Measurements from ENCODE around the gene KRCC1.
"Not testable (repeated sequence)": the region's sequence is repeated elsewhere in the genome, so short reads cannot be mapped to it uniquely, and the experiment has no call there.

KRCC1 gene

DNA sequence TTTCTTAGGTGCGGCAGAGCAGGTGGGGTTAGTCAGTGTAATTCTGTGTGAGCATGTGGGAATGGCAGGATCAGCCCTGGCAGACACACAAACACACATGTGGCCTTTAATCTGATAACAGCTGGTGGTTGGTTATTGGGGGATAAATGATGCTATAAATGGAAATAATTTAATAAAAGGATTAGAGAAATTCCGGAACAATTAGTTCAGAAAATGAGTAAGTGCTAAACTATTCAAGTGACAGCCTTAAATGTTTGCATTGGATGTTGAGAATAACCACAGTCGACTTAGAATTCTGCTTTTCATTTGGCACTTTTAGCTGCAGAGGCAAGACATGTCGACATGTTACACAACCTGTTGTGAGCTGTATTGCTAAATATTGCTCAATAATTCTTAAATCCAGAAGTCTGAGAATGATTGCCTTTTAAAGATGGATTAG is 19.3 kb upstream of the KRCC1 start:
- no peak for DNase-seq (ENCODE audit: low spot score)

DNA sequence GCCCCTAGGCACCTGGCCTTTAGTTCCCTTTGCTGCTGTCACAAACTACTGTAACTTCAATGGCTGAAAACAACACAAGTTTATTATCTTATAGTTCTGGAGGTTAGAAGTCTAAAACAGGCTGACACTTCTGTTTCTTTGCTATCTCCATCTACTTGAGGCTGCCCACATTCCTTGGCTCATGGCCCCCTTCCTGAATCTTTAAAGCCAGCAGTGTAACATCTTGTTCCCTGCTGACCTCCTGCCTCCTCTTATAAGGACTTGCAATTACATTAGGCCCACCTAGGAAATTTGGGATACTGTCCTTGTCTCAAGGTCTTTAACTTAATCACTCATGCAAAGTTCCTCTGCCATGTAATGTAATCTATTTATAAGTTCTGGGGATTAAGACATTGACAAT is 18.6 kb upstream of the KRCC1 start:
- no peak for DNase-seq (ENCODE audit: low spot score)

DNA sequence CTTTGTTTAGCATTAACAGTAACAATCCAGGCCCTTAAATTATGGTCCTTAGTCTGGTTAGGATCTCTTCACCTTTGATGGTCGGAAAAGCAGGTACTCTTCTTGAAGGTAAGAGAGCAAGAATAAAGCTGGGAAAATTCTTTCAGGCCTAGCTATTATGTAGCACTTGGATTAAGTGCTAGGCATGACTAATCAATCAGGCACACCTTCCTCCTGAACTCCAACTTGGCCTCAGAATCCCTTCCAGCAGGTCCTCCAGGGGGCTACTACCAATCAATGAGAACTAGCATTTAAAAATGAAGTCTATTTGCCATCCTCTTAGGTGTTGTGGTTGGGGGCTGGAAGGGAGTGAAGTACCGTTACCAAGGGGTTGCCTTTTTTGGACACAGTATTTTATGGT is 15.8 kb upstream of the KRCC1 start:
- DNase-seq (ENCODE audit: low spot score): no peak

DNA sequence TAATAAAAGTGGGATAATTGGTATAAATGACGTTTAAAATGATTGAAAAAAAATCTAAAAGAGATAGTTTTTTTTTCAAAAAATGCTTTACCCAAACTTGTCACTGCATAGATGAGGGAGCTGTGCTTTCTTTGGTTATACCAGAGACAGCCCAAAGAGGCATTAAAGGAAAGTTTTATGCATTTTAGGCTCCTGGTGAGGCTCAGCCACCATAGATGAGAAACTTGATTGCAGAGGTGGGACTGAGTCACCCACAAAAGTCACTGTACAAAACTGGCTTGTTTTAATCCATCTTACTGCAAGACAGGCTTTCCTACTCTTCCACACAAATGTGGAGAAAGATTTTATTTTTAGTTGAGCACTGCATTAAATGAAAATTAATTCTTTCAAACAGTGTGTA is 14.5 kb upstream of the KRCC1 start:
- no peak for DNase-seq (ENCODE audit: low spot score)

- no peak for DNase-seq (ENCODE audit: low spot score)
Observed at GRCh38 chr2:88069117-88069516, 13.5 kb upstream of the KRCC1 start.

DNA sequence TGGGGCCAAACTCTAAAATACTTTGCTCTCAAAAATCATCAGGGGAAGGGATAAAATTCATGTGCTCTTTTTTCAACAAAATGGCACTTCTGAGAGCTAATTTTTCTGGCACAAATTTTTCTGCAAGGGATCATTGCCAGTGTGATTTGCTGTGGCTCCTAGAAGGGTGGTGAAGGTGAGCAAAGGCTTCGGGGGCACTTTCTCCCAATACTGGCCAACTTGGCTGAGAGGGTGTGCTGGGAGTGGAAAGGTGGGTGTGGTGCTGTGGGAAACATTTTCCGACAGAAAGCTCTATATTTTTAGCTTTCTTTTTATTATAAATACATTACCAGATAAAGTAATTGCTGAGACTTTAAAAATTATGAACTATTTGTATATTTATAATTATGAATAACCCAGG is 12.5 kb upstream of the KRCC1 start:
- no peak for DNase-seq (ENCODE audit: low spot score)

GRCh38 chr2:88067598-88067997 is 12.0 kb upstream of the KRCC1 start, which contains the start of gene SMYD1:
Gene SMYD1 (plus strand): TSS chr2:88067825. CDS start chr2:88067865, 40 bp downstream.
- DNase-seq (ENCODE audit: low spot score): no peak

- no peak for DNase-seq (ENCODE audit: low spot score)
Observed at GRCh38 chr2:88067189-88067588, 11.6 kb upstream of the KRCC1 start.

DNA sequence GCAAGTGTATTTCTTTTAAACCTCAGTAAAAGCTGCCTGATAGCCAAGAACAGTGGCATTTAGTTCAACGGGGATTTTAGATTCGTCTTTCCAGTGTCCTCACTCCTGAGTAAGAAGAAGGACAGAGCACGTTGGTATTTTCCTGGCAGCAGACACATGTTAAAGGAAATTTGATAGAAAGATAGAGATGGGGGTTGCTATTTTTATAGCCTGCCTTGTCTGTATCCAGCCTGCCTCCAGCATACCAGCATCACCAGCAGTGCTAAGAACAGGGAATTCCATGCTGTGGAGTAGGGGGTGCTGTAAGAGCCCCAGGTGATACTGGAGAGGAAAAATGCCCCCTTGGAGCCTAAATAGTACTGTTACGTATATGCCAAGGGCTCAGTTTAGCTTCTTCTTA is 11.0 kb upstream of the KRCC1 start:
- DNase-seq (ENCODE audit: low spot score): no peak

DNA sequence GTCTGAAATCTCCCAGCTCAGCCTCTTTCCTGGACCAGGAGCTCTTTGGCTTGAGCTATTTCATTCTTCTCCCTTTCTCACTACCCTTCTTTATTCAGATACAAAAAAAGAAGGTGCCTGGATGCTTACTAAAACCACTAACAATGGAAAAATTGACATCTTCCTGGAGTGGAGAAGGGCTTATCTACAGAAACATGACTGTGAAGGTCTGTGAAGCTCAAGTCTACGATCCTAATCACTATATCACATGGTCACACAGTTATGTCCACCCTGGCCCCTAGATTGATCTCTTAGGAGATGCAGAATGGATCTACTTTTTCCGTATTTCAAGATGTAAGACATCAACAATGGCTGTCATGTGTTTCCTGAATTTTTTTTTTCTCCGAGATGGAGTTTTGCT is 5.7 kb upstream of the KRCC1 start:
- DNase-seq (ENCODE audit: low spot score): no peak

GRCh38 chr2:88060907-88061275 is 5.3 kb upstream of the KRCC1 start:
- DNase-seq (ENCODE audit: low spot score): no peak

DNA sequence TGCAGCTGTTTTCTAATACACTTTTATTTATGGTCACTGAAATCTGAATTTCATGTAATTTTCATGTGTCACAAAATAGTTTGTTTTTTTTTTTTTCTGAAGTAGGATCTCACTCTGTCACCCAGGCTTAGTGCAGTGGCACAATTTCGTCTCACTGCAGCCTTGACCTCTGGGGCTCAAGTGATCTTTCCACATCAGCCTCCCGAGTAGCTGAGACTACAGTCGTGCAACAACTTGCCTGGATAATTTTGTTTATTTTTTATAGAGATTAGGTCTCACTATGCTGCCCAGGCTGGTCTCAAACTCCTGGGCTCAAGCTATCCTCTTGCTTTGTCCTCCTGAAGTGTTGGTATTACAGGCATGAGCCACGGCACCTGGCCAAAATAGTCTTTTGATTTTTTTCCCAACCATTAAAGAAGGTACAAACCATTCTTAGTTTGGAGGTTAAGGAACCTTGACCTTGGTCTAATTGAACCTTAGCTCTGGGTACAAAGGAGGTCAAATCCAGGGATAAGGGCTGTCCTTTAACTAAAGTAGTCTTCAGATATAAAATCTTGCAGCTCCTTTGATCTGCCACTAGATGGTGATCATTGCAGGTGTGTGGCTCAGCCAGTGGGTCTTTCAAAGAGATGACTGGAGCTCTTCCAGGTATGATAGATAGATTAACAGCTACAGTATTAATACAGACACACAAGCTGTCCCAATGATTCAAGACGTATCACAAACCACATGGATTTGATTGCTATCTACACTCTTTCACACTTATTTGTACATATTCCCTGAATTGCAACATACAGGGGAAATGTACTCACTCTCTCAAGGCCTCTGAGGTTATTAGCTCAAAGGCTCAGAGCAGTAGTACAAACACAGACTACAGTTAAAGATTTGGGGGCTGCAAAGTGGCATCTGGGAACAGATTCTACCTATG is 4.7 kb upstream of the KRCC1 start:
- DNase-seq (ENCODE audit: low spot score): peak; percentile 69

GRCh38 chr2:88058191-88058590 is 2.6 kb upstream of the KRCC1 start:
- no peak for DNase-seq (ENCODE audit: low spot score)

DNA sequence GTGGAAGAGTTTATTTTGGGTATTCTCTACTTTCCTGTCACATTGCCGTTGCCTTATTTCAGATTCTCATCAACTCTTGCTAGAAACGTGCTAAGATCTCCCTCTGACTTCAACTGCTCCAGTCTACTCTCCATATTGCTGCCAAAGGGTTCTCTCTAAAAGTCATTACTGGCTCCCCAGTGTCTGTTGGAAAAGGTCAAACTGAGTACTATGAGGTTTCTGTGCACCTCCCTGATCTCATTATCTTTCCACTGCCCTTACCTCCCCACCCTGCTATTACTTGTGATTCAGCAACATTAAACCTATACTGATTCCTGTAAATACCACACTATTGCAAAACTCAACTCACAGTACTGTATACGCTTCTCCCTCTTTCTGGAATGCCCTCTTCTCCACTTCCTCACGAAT is 1.9 kb upstream of the KRCC1 start:
- no peak for DNase-seq (ENCODE audit: low spot score)

GRCh38 chr2:88054782-88055370 is 707 bp downstream of the KRCC1 start:
- DNase-seq (ENCODE audit: low spot score): peak; percentile 26

GRCh38 chr2:88053934-88054781 is 1.4 kb downstream of the KRCC1 start:
- DNase-seq (ENCODE audit: low spot score): no peak

DNA sequence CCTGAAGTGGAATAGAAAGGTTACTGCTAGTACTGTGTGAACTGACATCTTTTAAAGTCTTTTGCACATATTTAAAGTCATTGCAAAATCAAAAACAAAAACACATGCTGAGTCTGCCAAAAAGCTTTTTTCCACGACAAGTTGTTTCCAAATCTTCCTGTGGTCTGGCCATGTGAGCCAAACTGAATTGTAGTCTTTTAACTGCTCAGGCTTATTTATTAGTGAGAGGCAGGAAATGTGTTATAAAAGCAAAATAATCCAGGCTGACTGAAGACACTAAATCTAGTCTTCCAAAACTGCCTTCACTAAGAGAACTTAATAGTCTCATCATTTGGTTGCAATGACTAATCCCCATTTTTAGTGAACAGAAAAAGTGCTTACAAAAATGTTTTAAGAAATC is 2.3 kb downstream of the KRCC1 start:
- peak; percentile 20 for DNase-seq (ENCODE audit: low spot score)

DNA sequence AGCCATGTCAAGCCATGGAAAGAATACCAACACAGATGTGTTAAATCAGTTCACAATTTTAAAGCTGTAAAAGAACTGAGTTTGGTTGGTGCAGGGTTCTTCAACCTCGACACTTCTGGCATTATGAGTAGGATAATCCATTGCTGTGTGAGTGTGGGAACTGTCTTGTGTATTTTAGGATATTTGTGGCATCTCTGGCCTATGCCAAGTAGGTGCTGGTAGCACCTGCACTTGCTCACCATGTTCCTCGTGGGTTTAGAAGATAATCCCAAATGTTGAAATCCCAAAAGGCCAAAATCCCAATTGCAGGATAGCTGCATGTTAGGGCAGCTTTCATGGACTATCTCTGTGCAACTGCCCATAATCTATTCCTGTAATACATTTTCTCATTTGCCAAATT is 3.8 kb downstream of the KRCC1 start:
- DNase-seq (ENCODE audit: low spot score): no peak

DNA sequence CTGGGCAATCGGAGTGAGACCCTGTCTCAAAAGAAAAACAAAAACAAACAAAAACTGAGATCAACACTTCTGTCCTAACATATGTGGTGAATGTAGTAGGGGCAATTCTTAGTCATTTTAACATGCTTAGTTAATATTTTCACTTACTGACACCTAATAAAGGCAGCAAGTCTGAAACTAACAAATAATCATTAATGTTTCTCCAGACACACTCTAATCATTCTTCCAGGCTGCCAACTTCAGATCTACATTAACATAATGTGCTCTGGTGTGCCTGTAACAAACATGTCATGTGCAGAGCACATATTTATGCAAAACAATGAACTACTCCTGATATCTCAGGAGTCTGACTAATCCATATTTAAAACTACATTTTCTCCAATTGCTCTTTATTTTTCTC is 6.0 kb downstream of the KRCC1 start:
- DNase-seq (ENCODE audit: low spot score): no peak

GRCh38 chr2:88048541-88048940 is 7.0 kb downstream of the KRCC1 start:
- DNase-seq (ENCODE audit: low spot score): no peak

DNA sequence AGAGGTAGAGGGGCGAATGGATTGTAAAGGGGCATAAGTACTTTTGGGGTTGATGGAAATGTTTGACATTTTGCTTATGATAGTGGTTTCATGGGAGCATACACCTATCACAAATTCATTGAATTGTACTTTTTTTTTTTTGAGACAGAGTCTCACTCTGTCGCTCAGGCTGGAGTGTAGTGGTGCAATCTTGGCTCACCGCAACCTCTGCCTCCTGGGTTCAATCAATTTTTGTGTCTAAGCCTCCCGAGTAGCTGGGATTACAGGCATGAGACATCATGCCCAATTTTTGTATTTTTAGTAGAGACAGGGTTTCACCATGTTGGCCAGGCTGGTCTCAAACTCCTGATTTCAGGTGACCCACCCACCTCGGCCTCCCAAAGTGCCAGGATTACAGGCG is 10.0 kb downstream of the KRCC1 start:
- DNase-seq (ENCODE audit: low spot score): not testable (repeated sequence)

GRCh38 chr2:88042476-88042875 is 13.1 kb downstream of the KRCC1 start:
- no peak for DNase-seq (ENCODE audit: low spot score)
